ENCODE data around the gene NRSN2.
"Not testable (repeated sequence)": the region's sequence is repeated elsewhere in the genome, so short reads cannot be mapped to it uniquely, and the experiment has no call there.

The NRSN2 gene

GRCh38 chr20:334578-334977 is 12.3 kb upstream of the NRSN2 start:
- TF ChIP-seq, protein P1, sequence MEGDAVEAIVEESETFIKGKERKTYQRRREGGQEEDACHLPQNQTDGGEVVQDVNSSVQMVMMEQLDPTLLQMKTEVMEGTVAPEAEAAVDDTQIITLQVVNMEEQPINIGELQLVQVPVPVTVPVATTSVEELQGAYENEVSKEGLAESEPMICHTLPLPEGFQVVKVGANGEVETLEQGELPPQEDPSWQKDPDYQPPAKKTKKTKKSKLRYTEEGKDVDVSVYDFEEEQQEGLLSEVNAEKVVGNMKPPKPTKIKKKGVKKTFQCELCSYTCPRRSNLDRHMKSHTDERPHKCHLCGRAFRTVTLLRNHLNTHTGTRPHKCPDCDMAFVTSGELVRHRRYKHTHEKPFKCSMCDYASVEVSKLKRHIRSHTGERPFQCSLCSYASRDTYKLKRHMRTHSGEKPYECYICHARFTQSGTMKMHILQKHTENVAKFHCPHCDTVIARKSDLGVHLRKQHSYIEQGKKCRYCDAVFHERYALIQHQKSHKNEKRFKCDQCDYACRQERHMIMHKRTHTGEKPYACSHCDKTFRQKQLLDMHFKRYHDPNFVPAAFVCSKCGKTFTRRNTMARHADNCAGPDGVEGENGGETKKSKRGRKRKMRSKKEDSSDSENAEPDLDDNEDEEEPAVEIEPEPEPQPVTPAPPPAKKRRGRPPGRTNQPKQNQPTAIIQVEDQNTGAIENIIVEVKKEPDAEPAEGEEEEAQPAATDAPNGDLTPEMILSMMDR (IDR thresholded peaks at IDR 0.05; ENCODE audit: low read depth, low read length), result no peak
- no peak for DNase-seq (ENCODE audit: extremely low read depth, low read depth)

DNA sequence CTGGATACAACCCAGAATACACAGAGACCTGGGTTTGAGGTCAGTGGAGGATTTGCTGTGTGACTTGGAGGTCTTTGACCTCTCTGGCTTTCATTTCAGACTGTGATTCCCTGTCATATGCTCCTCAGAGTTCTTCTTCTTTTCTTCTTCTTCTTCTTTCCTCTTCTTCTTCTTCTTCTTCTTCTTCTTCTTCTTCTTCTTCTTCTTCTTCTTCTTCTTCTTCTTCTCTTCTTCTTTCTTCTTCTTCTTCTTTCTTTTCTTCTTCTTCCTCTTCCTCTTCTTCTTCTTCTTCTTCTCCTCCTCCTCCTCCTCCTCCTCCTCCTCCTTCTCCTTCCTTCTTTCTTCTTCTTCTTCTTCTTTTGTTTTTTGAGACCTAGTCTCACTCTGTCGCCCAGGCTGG is 10.9 kb upstream of the NRSN2 start:
- not testable (repeated sequence) for DNase-seq (ENCODE audit: extremely low read depth, low read depth)

- no peak for DNase-seq (ENCODE audit: extremely low read depth, low read depth)
- TF ChIP-seq, protein P1 (IDR thresholded peaks at IDR 0.05; ENCODE audit: low read depth, low read length), result no peak
These were observed 5.2 kb upstream of the NRSN2 start for GRCh38 chr20:341682-342081.

- TF ChIP-seq, protein P1 (IDR thresholded peaks at IDR 0.05; ENCODE audit: low read depth, low read length), result no peak
- DNase-seq (ENCODE audit: extremely low read depth, low read depth), result no peak
These were observed 3.8 kb upstream of the NRSN2 start for GRCh38 chr20:343107-343506.

DNA sequence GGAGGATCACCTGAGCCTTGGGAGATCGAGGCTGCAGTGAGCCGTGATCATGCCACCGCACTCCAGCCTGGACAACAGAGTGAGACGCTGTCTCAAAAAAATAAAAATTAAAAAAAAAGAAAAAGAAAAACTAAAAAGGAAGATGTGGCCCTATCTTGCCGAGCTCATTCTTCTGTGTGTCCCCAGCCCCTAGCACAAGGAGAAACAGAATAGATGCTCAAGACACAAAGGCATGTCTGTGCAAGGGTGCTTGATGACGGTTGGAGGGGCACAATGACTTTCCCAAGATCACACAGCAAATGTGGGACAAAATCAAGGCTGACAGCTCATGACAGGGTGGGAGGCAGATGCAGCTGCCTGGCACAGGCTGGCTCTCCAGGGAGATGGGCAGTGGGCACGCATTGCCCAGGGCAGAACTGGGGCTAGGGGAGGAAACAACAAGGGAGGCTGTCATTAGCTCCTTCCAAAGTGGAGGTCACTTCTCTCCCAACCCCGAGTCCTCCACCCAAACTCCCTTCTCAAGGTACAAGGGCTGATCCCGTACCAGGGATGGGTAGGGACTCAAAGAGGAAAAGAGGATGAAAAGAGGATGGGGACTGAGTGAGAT is 775 bp upstream of the NRSN2 start:
- TF ChIP-seq, protein P1 (IDR thresholded peaks at IDR 0.05; ENCODE audit: low read depth, low read length), result no peak
- no peak for DNase-seq (ENCODE audit: extremely low read depth, low read depth)

DNA sequence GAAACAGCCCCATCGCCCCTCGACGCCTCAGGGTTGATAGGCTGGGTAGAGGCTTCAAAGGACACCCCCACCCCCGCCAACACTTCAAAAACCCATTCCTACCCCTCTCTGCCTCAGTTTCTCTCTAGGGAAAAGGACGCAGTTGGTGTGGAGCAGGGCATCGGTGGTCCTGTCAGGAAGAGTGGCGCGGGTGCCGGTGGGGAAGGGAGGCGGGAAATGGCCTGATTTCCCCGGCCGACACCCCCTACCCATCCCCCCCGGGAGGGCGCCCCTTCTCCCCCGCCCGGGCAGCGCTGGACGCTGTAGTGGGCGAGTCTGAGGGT is 367 bp downstream of the NRSN2 start:
- no peak for DNase-seq (ENCODE audit: extremely low read depth, low read depth)
- TF ChIP-seq, protein P1 (IDR thresholded peaks at IDR 0.05; ENCODE audit: low read depth, low read length), result no peak

- TF ChIP-seq, protein P1 (IDR thresholded peaks at IDR 0.05; ENCODE audit: low read depth, low read length), result no peak
- DNase-seq (ENCODE audit: extremely low read depth, low read depth), result peak; percentile 89
These were observed 951 bp downstream of the NRSN2 start for GRCh38 chr20:347640-348484.

Measured in AG09319 (cell line).